HG03558 (cell line): Measurements from ENCODE around the gene CD274.
"Not testable (repeated sequence)": the region's sequence is repeated elsewhere in the genome, so short reads cannot be mapped to it uniquely, and the experiment has no call there.

Experiments
- ATAC-seq: cut with Tn5 transposase; IDR thresholded peaks from one replicate; pipeline ENCODE4 v1.9.1; 2021; ENCODE audit warnings: moderate number of reproducible peaks; ENCODE audit not compliant: unreplicated experiment; ENCODE audit errors: extremely low read depth

Gene CD274

GRCh38 chr9:5460157-5460556 is 9.8 kb downstream of the CD274 start:
- ATAC-seq: no peak

- not testable (repeated sequence) for ATAC-seq
These were observed 14.5 kb downstream of the CD274 start for GRCh38 chr9:5464831-5465330.

GRCh38 chr9:5466005-5466404 is 15.7 kb downstream of the CD274 start:
- no peak for ATAC-seq

- ATAC-seq: no peak
These were observed 16.4 kb downstream of the CD274 start for GRCh38 chr9:5466766-5467165.

GRCh38 chr9:5468850-5469249 is 18.5 kb downstream of the CD274 start:
- ATAC-seq: no peak

GRCh38 chr9:5470122-5470521 is 19.8 kb downstream of the CD274 start:
- no peak for ATAC-seq

GRCh38 chr9:5470816-5471215 is 20.5 kb downstream of the CD274 start:
- ATAC-seq: no peak

- not testable (repeated sequence) for ATAC-seq
These were observed 25.3 kb downstream of the CD274 start for GRCh38 chr9:5475611-5476010.

- no peak for ATAC-seq
These were observed 27.9 kb downstream of the CD274 start for GRCh38 chr9:5478206-5478605.

GRCh38 chr9:5479994-5480694 is 29.8 kb downstream of the CD274 start:
- ATAC-seq: no peak

- no peak for ATAC-seq
These were observed 30.6 kb downstream of the CD274 start for GRCh38 chr9:5480919-5481318.

GRCh38 chr9:5481322-5482040 is 31.1 kb downstream of the CD274 start:
- ATAC-seq: no peak

- ATAC-seq: no peak
These were observed 31.9 kb downstream of the CD274 start for GRCh38 chr9:5482194-5482593.

GRCh38 chr9:5483306-5483705 is 33.0 kb downstream of the CD274 start:
- ATAC-seq: no peak

GRCh38 chr9:5485378-5486085 is 35.2 kb downstream of the CD274 start:
- ATAC-seq: no peak

GRCh38 chr9:5486988-5487387 is 36.6 kb downstream of the CD274 start:
- no peak for ATAC-seq

- ATAC-seq: no peak
These were observed 38.1 kb downstream of the CD274 start for GRCh38 chr9:5488221-5489008.

GRCh38 chr9:5489630-5490490 is 39.5 kb downstream of the CD274 start:
- no peak for ATAC-seq

- peak; percentile 9 for ATAC-seq
These were observed 42.8 kb downstream of the CD274 start for GRCh38 chr9:5492965-5493678.
